HG02870 (cell line): ENCODE measurements around the gene DHX8.

Experiments used
- ATAC-seq: cut with Tn5 transposase; IDR thresholded peaks from one replicate; pipeline ENCODE4 v1.9.1; 2021; ENCODE audit warnings: mild to moderate bottlenecking, moderate library complexity; ENCODE audit not compliant: unreplicated experiment

Gene DHX8

DNA sequence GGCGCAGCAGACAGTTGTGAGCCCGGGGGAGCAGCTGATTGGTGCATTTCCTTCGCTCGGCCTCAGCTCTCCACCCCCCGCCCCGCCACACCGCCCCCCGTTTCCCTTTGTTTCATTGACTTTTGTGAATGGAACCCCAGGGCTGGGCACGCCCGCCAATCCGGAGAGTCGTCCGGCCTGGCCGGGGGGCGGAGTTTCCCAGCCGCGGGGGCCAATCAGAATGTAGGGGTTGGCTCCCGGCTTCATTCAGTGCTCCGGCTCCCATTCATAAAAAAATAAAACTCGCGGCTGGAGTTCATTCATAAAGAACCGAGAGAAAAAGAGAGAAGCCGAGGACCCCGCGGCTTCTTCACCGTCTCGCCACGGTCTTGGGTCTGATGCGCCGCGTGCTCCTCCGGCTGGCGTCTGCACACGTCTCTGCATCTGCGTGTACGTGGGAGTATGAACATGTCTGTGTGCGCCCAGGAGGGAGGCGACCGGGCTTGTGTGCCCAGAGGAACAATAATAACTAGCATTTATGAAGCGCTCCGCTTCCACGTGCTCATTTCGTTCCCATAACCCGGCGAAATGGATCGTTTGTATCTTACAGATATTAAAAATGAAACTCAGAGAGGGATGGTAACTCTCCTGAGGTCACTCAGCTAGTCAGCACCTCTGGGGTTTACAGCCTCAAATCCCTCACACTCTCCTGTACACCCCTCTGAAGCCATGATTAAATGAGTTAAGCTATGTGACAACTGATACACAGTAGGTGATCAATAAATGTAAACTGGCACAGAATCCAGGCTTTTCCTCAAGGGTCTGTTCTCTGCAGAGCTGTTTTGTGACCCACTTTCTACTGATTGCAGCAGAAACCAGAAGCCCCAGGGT is 62.8 kb downstream of the DHX8 start, which contains the start of gene ETV4:
ETV4 (minus strand) TSS at position 22 of the 870 bp plus-strand sequence. CDS start 723 bp downstream, outside the sequence.
- ATAC-seq, result peak; percentile 74

- no peak for ATAC-seq
Measured at GRCh38 chr17:43547189-43547550, 63.4 kb downstream of the DHX8 start.

- ATAC-seq, result no peak
Measured at GRCh38 chr17:43547659-43548256, 64.0 kb downstream of the DHX8 start.

DNA sequence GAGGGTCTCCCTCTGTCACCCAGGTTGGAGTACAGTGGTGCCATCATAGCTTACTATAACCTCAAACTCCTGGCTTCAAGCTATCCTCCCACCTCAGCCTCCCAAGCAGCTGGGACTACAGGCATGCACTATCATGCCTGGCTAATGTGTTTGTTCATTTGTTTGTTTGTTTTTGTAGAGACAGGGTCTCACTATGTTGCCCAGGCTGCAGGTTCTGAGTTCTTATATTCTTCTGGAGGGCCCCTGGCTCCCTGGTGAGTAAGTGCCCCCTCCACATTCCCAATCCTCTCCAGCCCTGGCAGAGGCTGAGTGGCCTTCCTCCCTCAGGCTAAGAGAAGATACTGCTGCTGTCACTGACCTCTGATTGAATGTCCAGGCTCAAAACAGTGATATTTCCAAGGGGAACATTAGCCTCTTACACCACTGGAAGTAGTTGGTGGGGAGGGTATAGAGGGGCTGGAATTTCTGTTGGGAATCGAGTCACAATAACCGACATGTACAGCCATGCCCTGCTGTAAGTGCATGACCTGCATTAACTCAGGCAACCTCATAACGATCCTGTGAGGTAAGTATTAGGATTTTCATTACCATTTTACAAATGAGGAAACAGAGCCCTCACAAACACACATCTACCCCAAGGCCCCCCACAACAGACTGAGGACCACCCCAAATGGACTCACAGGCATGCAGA is 65.1 kb downstream of the DHX8 start:
- no peak for ATAC-seq

GRCh38 chr17:43549496-43549895 is 65.7 kb downstream of the DHX8 start:
- ATAC-seq, result no peak

DNA sequence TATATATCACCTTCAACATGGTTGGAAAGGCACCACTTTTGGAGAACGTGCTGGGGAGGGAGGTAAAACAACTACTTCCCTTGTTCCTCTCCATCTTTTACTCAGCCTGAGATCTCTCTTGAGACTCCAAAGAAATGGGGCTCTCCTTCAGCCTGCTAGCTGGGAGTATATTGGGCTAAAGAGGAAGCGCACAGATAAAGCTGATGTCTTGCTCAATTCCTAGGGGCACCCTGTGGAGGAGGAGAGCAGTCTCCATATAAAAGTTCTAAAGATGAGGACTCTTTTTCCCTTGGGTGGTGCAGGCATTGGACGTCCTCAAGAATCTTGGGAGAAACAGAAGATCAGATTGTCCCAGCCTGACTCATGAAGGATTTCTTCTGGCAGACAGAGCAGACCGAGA is 67.0 kb downstream of the DHX8 start:
- ATAC-seq, result no peak

- no peak for ATAC-seq
Measured at GRCh38 chr17:43552229-43552837, 68.6 kb downstream of the DHX8 start.

DNA sequence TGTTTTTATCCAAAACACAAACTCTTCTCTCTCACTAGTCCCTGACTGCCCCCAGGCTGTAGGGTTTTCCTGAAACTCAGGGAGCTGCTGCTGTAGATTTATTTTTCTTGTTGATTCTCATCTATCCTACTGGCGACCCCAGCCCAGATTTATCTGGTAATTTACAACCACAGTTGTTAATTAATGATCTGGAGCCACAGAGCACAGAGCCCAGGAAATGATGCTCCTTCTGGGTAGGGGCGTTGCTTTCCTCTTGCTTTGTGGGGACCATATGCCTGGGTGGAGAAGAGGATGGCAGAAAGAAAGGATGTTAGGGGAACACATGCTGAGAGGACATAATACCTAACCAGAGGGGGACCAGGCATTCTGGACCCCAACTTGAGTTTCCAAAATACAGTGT is 69.8 kb downstream of the DHX8 start:
- no peak for ATAC-seq

GRCh38 chr17:43554857-43555256 is 71.1 kb downstream of the DHX8 start:
- ATAC-seq, result no peak

- no peak for ATAC-seq
Measured at GRCh38 chr17:43556292-43556691, 72.5 kb downstream of the DHX8 start.

- ATAC-seq, result no peak
Measured at GRCh38 chr17:43558805-43559160, 75.0 kb downstream of the DHX8 start.

- ATAC-seq, result no peak
Measured at GRCh38 chr17:43559161-43559816, 75.5 kb downstream of the DHX8 start.

GRCh38 chr17:43560461-43561427 is 77.0 kb downstream of the DHX8 start:
- no peak for ATAC-seq

DNA sequence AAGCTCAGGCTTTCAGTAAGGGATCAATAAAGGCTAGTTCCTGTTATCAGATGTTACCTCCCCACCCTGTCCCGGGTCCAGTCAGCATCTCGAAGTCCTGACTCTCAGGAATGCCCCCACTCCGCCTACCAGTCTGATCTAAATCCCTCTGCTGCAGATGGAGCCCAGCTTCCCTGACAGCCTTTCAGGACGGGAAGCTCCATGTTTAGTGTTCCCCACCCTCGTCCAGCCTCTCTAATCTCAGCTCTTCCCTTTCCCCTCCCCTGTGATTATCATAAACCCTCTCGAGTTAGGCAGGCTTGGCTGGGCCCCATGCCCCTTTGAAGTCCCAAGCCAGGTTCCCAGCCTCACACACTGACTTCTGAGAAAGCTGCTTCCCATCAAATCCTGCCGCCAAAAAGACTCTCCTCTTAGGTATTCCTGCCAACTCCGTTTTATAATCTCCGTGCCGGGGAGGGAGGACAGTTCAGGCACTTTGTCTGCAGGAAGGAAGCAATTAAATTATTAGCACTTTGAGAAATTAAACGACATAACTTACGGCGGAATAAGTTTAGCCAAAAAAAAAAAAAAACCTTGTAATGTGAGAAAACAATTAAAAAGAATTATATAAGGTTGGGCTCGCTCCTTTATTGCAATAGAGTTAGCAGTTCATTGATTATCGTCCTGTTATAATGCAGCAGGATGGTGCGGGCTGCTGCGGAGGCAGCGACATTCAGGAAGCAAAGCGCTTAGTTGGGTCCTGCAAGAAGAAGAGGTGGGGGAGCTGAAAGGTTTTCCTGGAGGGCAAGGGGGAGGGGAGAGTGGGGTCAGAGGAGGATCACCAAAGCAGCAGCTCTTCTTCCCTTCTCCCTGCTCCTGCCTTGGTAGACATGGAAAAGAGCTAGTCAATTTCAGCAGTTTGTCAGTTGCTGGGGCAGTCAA is 79.2 kb downstream of the DHX8 start:
- ATAC-seq, result no peak

GRCh38 chr17:43563600-43564594 is 80.1 kb downstream of the DHX8 start:
- no peak for ATAC-seq

- ATAC-seq, result no peak
Measured at GRCh38 chr17:43568506-43569082, 84.8 kb downstream of the DHX8 start.

DNA sequence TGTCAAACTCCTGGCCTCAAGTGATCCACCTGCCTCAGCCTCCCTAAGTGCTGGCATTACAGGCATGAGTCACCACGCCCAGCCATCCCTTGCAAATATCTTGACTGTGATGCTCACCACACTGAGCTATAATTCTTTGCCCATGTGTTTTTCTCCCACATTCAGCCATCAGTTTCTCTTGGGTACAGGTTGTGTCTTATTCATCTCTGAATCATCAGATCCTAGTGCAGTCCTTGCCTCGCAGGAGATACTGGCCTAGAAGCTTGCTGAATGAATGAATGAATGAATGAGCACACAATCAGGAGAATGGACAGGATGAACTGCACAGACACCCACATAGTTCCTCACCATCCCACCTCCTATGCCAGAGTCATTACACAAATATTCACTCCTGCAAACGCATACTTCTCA is 86.7 kb downstream of the DHX8 start:
- ATAC-seq, result no peak
